NB4 (cell line): ENCODE measurements around the gene COTL1.

ENCODE experiments used
- DNase-seq: peaks from one replicate; pipeline ENCODE4 v3.0.0; 2010; ENCODE audit warnings: low read depth
- H3K4me3 ChIP-seq: one replicate; pipeline ENCODE4 v1.5.1; 2011; ENCODE audit warnings: mild to moderate bottlenecking, low read depth, low read length, moderate library complexity
- CTCF ChIP-seq: IDR thresholded peaks from one replicate; pipeline ENCODE4 v1.5.1; 2012; ENCODE audit warnings: low read depth, low read length
- MAX ChIP-seq: IDR thresholded peaks from 2 replicates; pipeline ENCODE4 v1.6.1; 2011; ENCODE audit warnings: low read depth, low read length
- MYC ChIP-seq: IDR thresholded peaks from 2 replicates; pipeline ENCODE4 v1.6.1; 2011; ENCODE audit warnings: low read depth, low read length
- POLR2A ChIP-seq: IDR thresholded peaks from 2 replicates; pipeline ENCODE4 v1.6.1; 2011; ENCODE audit warnings: mild to moderate bottlenecking; ENCODE audit not compliant: insufficient read length; ENCODE audit errors: extremely low read depth

The COTL1 gene

GRCh38 chr16:84661418-84662060 lies 43.7 kb upstream of the COTL1 start:
- no peak overlapping the region for H3K4me3 ChIP-seq
- DNase-seq = no peak
- TF ChIP-seq MAX = no peak
- no peak for TF ChIP-seq MYC
- TF ChIP-seq POLR2A = no peak
- TF ChIP-seq CTCF = no peak

GRCh38 chr16:84660973-84661372 lies 43.1 kb upstream of the COTL1 start:
- TF ChIP-seq POLR2A = no peak
- no peak for TF ChIP-seq CTCF
- no peak for TF ChIP-seq MAX
- no peak for TF ChIP-seq MYC
- no peak for DNase-seq
- no peak overlapping the region for H3K4me3 ChIP-seq

GRCh38 chr16:84659656-84660300 lies 41.9 kb upstream of the COTL1 start:
- H3K4me3 ChIP-seq = no peak overlapping the region
- TF ChIP-seq MAX (no peak), POLR2A (no peak), CTCF (no peak), MYC (no peak)
- DNase-seq = no peak

- DNase-seq = no peak
- no peak for TF ChIP-seq MAX
- no peak for TF ChIP-seq CTCF
- TF ChIP-seq POLR2A = no peak
- no peak for TF ChIP-seq MYC
- H3K4me3 ChIP-seq = no peak overlapping the region
These were observed 40.8 kb upstream of the COTL1 start for GRCh38 chr16:84658690-84659089.

GRCh38 chr16:84657229-84657837 lies 39.5 kb upstream of the COTL1 start:
- DNase-seq = no peak
- TF ChIP-seq MAX (no peak), CTCF (no peak), MYC (no peak)
- no peak overlapping the region for H3K4me3 ChIP-seq
